GM12891 (cell line): ENCODE results near the gene QSER1.

ENCODE experiments used
- PAX5 ChIP-seq: IDR thresholded peaks from 2 replicates; pipeline ENCODE4 v1.6.1; 2011; ENCODE audit warnings: low read length, moderate library complexity, mild to moderate bottlenecking; ENCODE audit not compliant: insufficient read depth, severe bottlenecking
- POLR2A ChIP-seq: IDR thresholded peaks from 2 replicates; pipeline ENCODE4 v1.6.1; 2011; ENCODE audit warnings: low read depth, low read length, control low read depth
- POLR2AphosphoS5 ChIP-seq: IDR thresholded peaks from 2 replicates; pipeline ENCODE4 v1.6.1; 2011; ENCODE audit warnings: low read depth, low read length, control low read depth
- POU2F2 ChIP-seq: IDR thresholded peaks from 2 replicates; pipeline ENCODE4 v1.6.1; 2011; ENCODE audit warnings: low read depth, mild to moderate bottlenecking, control low read depth, low read length, moderate library complexity
- TAF1 ChIP-seq: IDR thresholded peaks from 2 replicates; pipeline ENCODE4 v1.6.1; 2011; ENCODE audit warnings: low read depth, low read length, control low read depth

DNA sequence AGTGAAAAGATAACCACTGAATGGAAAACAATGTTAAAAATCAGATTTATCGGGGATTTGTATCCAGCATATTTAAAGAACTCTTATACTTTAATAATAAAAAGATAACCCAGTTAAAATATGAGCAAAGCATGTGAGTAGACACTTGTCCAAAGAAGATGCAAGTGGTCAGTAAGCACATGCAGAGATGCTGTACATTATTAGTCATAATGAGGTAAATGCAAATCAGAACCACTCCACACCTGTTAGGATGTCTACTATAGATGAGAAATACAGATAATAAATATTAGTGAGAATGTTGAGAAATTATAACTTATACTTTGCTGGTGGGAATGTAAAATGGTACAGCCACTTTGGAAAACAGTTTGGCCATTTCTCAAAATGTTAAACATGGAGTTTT lies 28.0 kb downstream of the QSER1 start:
- TF ChIP-seq POLR2A: no peak
- TF ChIP-seq TAF1: no peak
- TF ChIP-seq POLR2AphosphoS5: no peak
- TF ChIP-seq POU2F2: no peak
- TF ChIP-seq PAX5: no peak
